HG02943 (cell line): ENCODE data around the gene UBXN10.

ENCODE experiments used
- ATAC-seq: cut with Tn5 transposase; IDR thresholded peaks from one replicate; pipeline ENCODE4 v1.9.1; 2021; ENCODE audit warnings: mild to moderate bottlenecking, low read depth, moderate library complexity; ENCODE audit not compliant: unreplicated experiment

UBXN10 gene

GRCh38 chr1:20150969-20151368 is 34.9 kb upstream of the UBXN10 start:
- ATAC-seq: no peak

GRCh38 chr1:20151906-20152598 is 33.8 kb upstream of the UBXN10 start:
- peak; percentile 63 for ATAC-seq

- no peak for ATAC-seq
Observed at GRCh38 chr1:20152599-20152930, 33.3 kb upstream of the UBXN10 start.

GRCh38 chr1:20153000-20153418 is 32.9 kb upstream of the UBXN10 start:
- no peak for ATAC-seq

GRCh38 chr1:20154301-20154831 is 31.5 kb upstream of the UBXN10 start:
- ATAC-seq: no peak

GRCh38 chr1:20158358-20159070 is 27.4 kb upstream of the UBXN10 start:
- no peak for ATAC-seq

- ATAC-seq: no peak
Observed at GRCh38 chr1:20160034-20160433, 25.9 kb upstream of the UBXN10 start.

- ATAC-seq: no peak
Observed at GRCh38 chr1:20164694-20165202, 21.1 kb upstream of the UBXN10 start.

- no peak for ATAC-seq
Observed at GRCh38 chr1:20165522-20165951, 20.4 kb upstream of the UBXN10 start.

- ATAC-seq: no peak
Observed at GRCh38 chr1:20166051-20166450, 19.8 kb upstream of the UBXN10 start.

- ATAC-seq: no peak
Observed at GRCh38 chr1:20167126-20167525, 18.8 kb upstream of the UBXN10 start.

- ATAC-seq: no peak
Observed at GRCh38 chr1:20168564-20169491, 17.1 kb upstream of the UBXN10 start.

GRCh38 chr1:20169932-20170331 is 16.0 kb upstream of the UBXN10 start:
- ATAC-seq: no peak

GRCh38 chr1:20172033-20172590 is 13.8 kb upstream of the UBXN10 start:
- ATAC-seq: no peak

GRCh38 chr1:20174937-20175666 is 10.8 kb upstream of the UBXN10 start:
- ATAC-seq: no peak

GRCh38 chr1:20178634-20179370 is 7.1 kb upstream of the UBXN10 start:
- no peak for ATAC-seq

GRCh38 chr1:20179371-20180128 is 6.3 kb upstream of the UBXN10 start:
- ATAC-seq: no peak

GRCh38 chr1:20180129-20180843 is 5.6 kb upstream of the UBXN10 start:
- no peak for ATAC-seq
